K562 (cell line): ENCODE measurements around the gene ALDH1A2. TPM values are rescaled to one million over a fixed set of nuclear protein-coding genes. Genes with fewer than 3 reads are reported as not detected.

ENCODE experiments used
- ATAC-seq: fragments of 200-7000 bp; cut with Tn5 transposase; 3 replicates; pipeline ENCODE4 v1.9.1; 2020; ENCODE audit warnings: moderate library complexity
- BruUV-seq: library from RNA; stranded (reverse); fragments of 400-500 nt; replicated peaks from 2 replicates; lab custom pipeline; 2021; lab: Mats Ljungman, UMichigan
- CTCF ChIA-PET: fragments of 300-600 bp; formaldehyde crosslinking; extraction: SDS; loops from one replicate; lab custom pipeline; 2021; ENCODE audit warnings: low intra/inter-chr PET ratio; lab: Yijun Ruan, JAX
- POLR2A ChIA-PET: fragments of 300-600, 350-650 bp; sonication (Branson Sonifier 250); formaldehyde crosslinking; extraction: SDS; loops from one replicate; lab custom pipeline; 2021; ENCODE audit warnings: antibody characterized with exemption, inconsistent platforms; lab: Yijun Ruan, JAX
- DNase-seq, 4 experiments: peaks; one replicate each; pipeline versions ENCODE4 v3.0.0 to v3.0.0-alpha.2; 2011 to 2018; ENCODE audit warnings: low spot score in 3 of 4, mixed read lengths in 3 of 4; ENCODE audit errors: extremely low read depth in 1 of 4
- FAIRE-seq: peaks from 2 replicates; lab custom pipeline; 2011; peaks lifted over from hg19 to GRCh38; lab: Jason Lieb, UNC
- H2AFZ ChIP-seq: 2 replicates; pipeline ENCODE4 v1.6.0; 2011; ENCODE audit warnings: low read depth, low read length, control low read depth, inconsistent platforms
- H3K27ac ChIP-seq: fragments of 200-600 bp; 3 replicates; pipeline ENCODE4 v1.8.0; 2011; ENCODE audit warnings: low read depth, mild to moderate bottlenecking, control low read depth, inconsistent platforms, low read length, moderate library complexity, mixed read lengths; ENCODE audit errors: extremely low read depth
- H3K27me3 ChIP-seq, 2 experiments: fragments of 300-600 bp in 1 of 2; 2 replicates in 1 of 2; 3 replicates in 1 of 2; pipeline versions ENCODE4 v1.6.0 to v1.8.0; 2011; ENCODE audit warnings: inconsistent platforms in 2 of 2, low read length in 2 of 2, mild to moderate bottlenecking in 1 of 2, mixed read lengths in 1 of 2, moderate library complexity in 1 of 2; ENCODE audit not compliant: control insufficient read depth in 2 of 2, insufficient read depth in 2 of 2
- H3K36me3 ChIP-seq: fragments of 300-600 bp; 3 replicates; pipeline ENCODE4 v1.8.0; 2011; ENCODE audit warnings: mild to moderate bottlenecking, low read length, inconsistent platforms; ENCODE audit not compliant: control insufficient read depth, insufficient read depth
- H3K4me1 ChIP-seq, 2 experiments: fragments of 200-600 bp in 1 of 2; replicated peaks in 1 of 2; 2 replicates in 1 of 2; 3 replicates in 1 of 2; pipeline versions ENCODE4 v1.5.1 to v1.8.0; 2011; ENCODE audit warnings: inconsistent platforms in 2 of 2, low read length in 2 of 2, mild to moderate bottlenecking in 1 of 2, mixed read lengths in 1 of 2, moderate library complexity in 1 of 2; ENCODE audit not compliant: control insufficient read depth in 2 of 2, insufficient read depth in 2 of 2
- H3K4me2 ChIP-seq: 2 replicates; pipeline ENCODE4 v1.6.1; 2011; ENCODE audit warnings: low read length, control low read depth, inconsistent platforms, mixed read lengths; ENCODE audit not compliant: insufficient read depth
- H3K4me3 ChIP-seq: fragments of 200-600 bp; sonication (generic), shearing (Covaris generic); 2 replicates; pipeline ENCODE4 v1.5.1; 2016; ENCODE audit warnings: control low read depth, inconsistent platforms
- H3K79me2 ChIP-seq: fragments of 200-600 bp; 3 replicates; pipeline ENCODE4 v1.8.0; 2011; ENCODE audit warnings: low read length, inconsistent platforms; ENCODE audit not compliant: control insufficient read depth, insufficient read depth
- H3K9ac ChIP-seq, 2 experiments: 2 replicates each; pipeline versions ENCODE4 v1.6.0 to v1.6.1; 2011; ENCODE audit warnings: low read depth in 2 of 2, low read length in 2 of 2, control low read depth in 1 of 2, inconsistent platforms in 1 of 2, mild to moderate bottlenecking in 1 of 2, mixed read lengths in 1 of 2; ENCODE audit not compliant: insufficient read depth in 1 of 2
- H3K9me1 ChIP-seq: one replicate; pipeline ENCODE4 v1.6.0; 2011; ENCODE audit warnings: inconsistent platforms, mild to moderate bottlenecking, low read length, moderate library complexity; ENCODE audit not compliant: control insufficient read depth, insufficient read depth
- H3K9me3 ChIP-seq: replicated peaks from 2 replicates; pipeline ENCODE4 v1.5.1; 2011; ENCODE audit warnings: low read depth, low read length, inconsistent platforms; ENCODE audit not compliant: control insufficient read depth, insufficient read depth
- H4K20me1 ChIP-seq: replicated peaks from 2 replicates; pipeline ENCODE4 v1.6.1; 2011; ENCODE audit warnings: low read length, inconsistent platforms, mixed read lengths; ENCODE audit not compliant: control insufficient read depth, insufficient read depth
- HBP1 ChIP-seq: fragments of 450-650 bp; formaldehyde crosslinking; IDR thresholded peaks from 2 replicates; pipeline ENCODE4 v1.4.0; 2022; ENCODE audit warnings: missing genetic modification characterization
- ZNF512 ChIP-seq: IDR thresholded peaks from 2 replicates; pipeline ENCODE4 v1.6.1; 2016; ENCODE audit warnings: missing genetic modification characterization, missing compliant biosample characterization
- WGBS: fragments of 100-300 bp; shearing (Covaris generic); methylation state at CpG from one replicate; pipeline ENCODE4 v1.1.6; 2016; ENCODE audit warnings: low coverage, mixed read lengths; ENCODE audit not compliant: insufficient coverage; ENCODE audit errors: missing lambda C conversion rate; 5-methylcytosine and 5-hydroxymethylcytosine counted together
- in situ Hi-C: fragments of 300-500 bp; cut with MboI; formaldehyde crosslinking; loops from 4 replicates; pipeline ENCODE4 v1.15.0; 2018; ENCODE audit warnings: inconsistent platforms, mixed read lengths
- intact Hi-C: fragments of 100-400 bp; cut with micrococcal nuclease; formaldehyde crosslinking; loops from 2 replicates; pipeline ENCODE4 v1.14.2; 2022
- polyA plus RNA-seq, 8 experiments: library from polyadenylated mRNA; depleted of rRNA in 4 of 8; stranded (reverse) in 5 of 8; unstranded in 3 of 8; fragments of >200 nt; fragmentation: Nextera tagmentation in 2 of 8; fragmentation: Illumina TruSeq in 1 of 8; extraction: Ambion mirVana in 2 of 8; extraction: Trizol in 1 of 8; gene quantifications; 2 replicates each; pipeline versions ENCODE4 v1.2.1 to v1.2.3, GENCODE V29; 2011 to 2014; ENCODE audit warnings: inconsistent platforms in 1 of 8, missing spikeins in 1 of 8
- total RNA-seq, 7 experiments: library from RNA; depleted of rRNA in 6 of 7; stranded (reverse); fragments of >200 nt in 6 of 7; fragmentation: Illumina TruSeq in 2 of 7; extraction: Trizol in 2 of 7; gene quantifications; 2 replicates each; pipeline versions ENCODE4 v1.2.1 to v1.2.3, GENCODE V29; 2011 to 2021; ENCODE audit warnings: low replicate concordance in 1 of 7

ALDH1A2 gene
- total and polyA plus RNA-seq, 9 of the 15 experiments (the other 6 are each of a cell fraction or from before 2014, with no cell fraction given): 115 to 393 (median 333) TPM

- H3K4me2 ChIP-seq: no peak overlapping the region
- H2AFZ ChIP-seq: no peak overlapping the region
- in situ Hi-C loops: no loop called here
- WGBS: 67% methylated on average over 1 of the region's 1 CpG
- H3K27ac ChIP-seq: no peak overlapping the region
- no TSS peak for BruUV-seq
- no peaks in the 10 kb centered on the region for H3K36me3 ChIP-seq
- peaks cover 0 to 42% of the 10 kb centered on the region in 2 experiments; a peak in 4 of 5 replicates for H3K4me1 ChIP-seq
- no peaks in the 10 kb centered on the region for H3K79me2 ChIP-seq
- H3K9me3 ChIP-seq: no peaks in the 10 kb centered on the region
- no peak overlapping the region for H3K4me3 ChIP-seq
- H3K27me3 ChIP-seq: no peaks in the 10 kb centered on the region
- CTCF ChIA-PET: no interaction called here
- intact Hi-C loops: no loop called here
- DNase-seq: no peak
- ATAC-seq: no peak
- no peaks in the 10 kb centered on the region for H3K9me1 ChIP-seq
- POLR2A ChIA-PET: no interaction called here
- no peak for FAIRE-seq
- H4K20me1 ChIP-seq: no peaks in the 10 kb centered on the region
- TF ChIP-seq ZNF512 (tag): no peak
- no peak for TF ChIP-seq HBP1 (CRISPR knock-in tag)
- no peak overlapping the region for H3K9ac ChIP-seq
Measured at GRCh38 chr15:58081456-58081855, 15.9 kb upstream of the ALDH1A2 start.
